Endothelial cell of umbilical vein (primary cell): ENCODE data around the gene SPAG6.

Experiments used
- CTCF ChIP-seq, 2 donors: IDR thresholded peaks; 1 replicate in 1 of 2; 2 replicates in 1 of 2; pipeline ENCODE4 v1.5.1; 2011; ENCODE audit warnings: low read length in 2 of 2, mild to moderate bottlenecking in 2 of 2, moderate library complexity in 2 of 2, control low read depth in 1 of 2, inconsistent platforms in 1 of 2, low read depth in 1 of 2; ENCODE audit not compliant: insufficient read depth in 1 of 2; ENCODE audit errors: extremely low read depth in 1 of 2
- EZH2 ChIP-seq: IDR thresholded peaks from 2 replicates; pipeline ENCODE4 v1.6.1; 2012; ENCODE audit warnings: borderline replicate concordance, low read depth, mild to moderate bottlenecking, moderate library complexity, low read length, inconsistent platforms; ENCODE audit not compliant: severe bottlenecking
- FOS ChIP-seq: IDR thresholded peaks from 2 replicates; pipeline ENCODE4 v1.6.1; 2011; ENCODE audit warnings: mild to moderate bottlenecking, low read length, moderate library complexity, borderline replicate concordance; ENCODE audit not compliant: insufficient read depth
- GATA2 ChIP-seq: IDR thresholded peaks from 2 replicates; pipeline ENCODE4 v1.7.0; 2011; ENCODE audit warnings: low read depth, mild to moderate bottlenecking, moderate library complexity, mixed read lengths, low read length; ENCODE audit not compliant: insufficient read length, insufficient read depth
- JUN ChIP-seq: IDR thresholded peaks from 2 replicates; pipeline ENCODE4 v1.6.1; 2011; ENCODE audit warnings: borderline replicate concordance, low read depth; ENCODE audit not compliant: insufficient read length, insufficient read depth
- MAX ChIP-seq: IDR thresholded peaks from 2 replicates; pipeline ENCODE4 v1.6.1; 2011; ENCODE audit not compliant: insufficient read depth, insufficient read length
- MYC ChIP-seq: IDR thresholded peaks from one replicate; pipeline ENCODE4 v1.6.1; 2011; ENCODE audit warnings: mild to moderate bottlenecking, low read depth, low read length
- POLR2A ChIP-seq: IDR thresholded peaks from 2 replicates; pipeline ENCODE4 v1.6.1; 2012; ENCODE audit warnings: low read depth, mild to moderate bottlenecking, control low read depth, low read length
- POLR2AphosphoS5 ChIP-seq: IDR thresholded peaks from 2 replicates; pipeline ENCODE4 v1.6.1; 2012; ENCODE audit warnings: low read depth, mild to moderate bottlenecking, control low read depth, low read length, moderate library complexity; ENCODE audit not compliant: insufficient read depth

GRCh38 chr10:22410394-22410793 is 65.1 kb downstream of the SPAG6 start:
- TF ChIP-seq CTCF (IDR thresholded peaks at IDR 0.05; ENCODE audit: extremely low read depth in 1 of 2, insufficient read depth in 1 of 2, low read depth in 1 of 2, low read length in 2 of 2) (no peak), POLR2A (no peak), MAX (no peak), EZH2 (no peak), POLR2AphosphoS5 (no peak), MYC (no peak), JUN (no peak), GATA2 (no peak), FOS (no peak)
